Brain microvascular endothelial cell (primary cell): ENCODE results near the gene PAQR8.

Source experiments
- DNase-seq: peaks from one replicate; pipeline ENCODE4 v3.0.0-alpha.2; 2020
- H3K27ac ChIP-seq: fragments of 250-450 bp; sonication (Bioruptor Pico); 2 replicates; pipeline ENCODE4 v1.5.1; 2020; ENCODE audit warnings: mild to moderate bottlenecking, moderate library complexity
- H3K27me3 ChIP-seq: fragments of 250-450 bp; sonication (Bioruptor Pico); replicated peaks from 2 replicates; pipeline ENCODE4 v1.5.1; 2020; ENCODE audit warnings: mild to moderate bottlenecking
- H3K36me3 ChIP-seq: fragments of 250-450 bp; sonication (Bioruptor Pico); replicated peaks from 2 replicates; pipeline ENCODE4 v1.5.1; 2020; ENCODE audit warnings: mild to moderate bottlenecking
- H3K4me3 ChIP-seq: 2 replicates; pipeline ENCODE4 v1.5.1; 2011; ENCODE audit warnings: low read depth, mild to moderate bottlenecking, control low read depth, low read length, moderate library complexity
- in situ Hi-C: cut with HindIII; loops from 2 replicates; pipeline ENCODE4 v1.10.0; 2017; ENCODE audit warnings: low sequenced_read_pairs, low pct_ligation_motif_present
- TF ChIP-seq, protein P1 (sequence below): IDR thresholded peaks from 2 replicates; pipeline ENCODE4 v1.5.1; 2011; ENCODE audit warnings: low read depth, mild to moderate bottlenecking, moderate library complexity, low read length, control low read depth, inconsistent platforms; ENCODE audit errors: missing control alignments

PAQR8 gene

GRCh38 chr6:52389626-52390360 lies 27.8 kb downstream of the PAQR8 start:
- H3K27me3 ChIP-seq: no peaks in the 10 kb centered on the region
- in situ Hi-C loops: loop anchor here (25.0 kb wide), 1 partner anchor 102 kb away; the partner anchor contains the start of gene MCM3
- peak; percentile 19 for DNase-seq
- H3K27ac ChIP-seq: peak overlapping the region; percentile 6
- TF ChIP-seq, protein P1, sequence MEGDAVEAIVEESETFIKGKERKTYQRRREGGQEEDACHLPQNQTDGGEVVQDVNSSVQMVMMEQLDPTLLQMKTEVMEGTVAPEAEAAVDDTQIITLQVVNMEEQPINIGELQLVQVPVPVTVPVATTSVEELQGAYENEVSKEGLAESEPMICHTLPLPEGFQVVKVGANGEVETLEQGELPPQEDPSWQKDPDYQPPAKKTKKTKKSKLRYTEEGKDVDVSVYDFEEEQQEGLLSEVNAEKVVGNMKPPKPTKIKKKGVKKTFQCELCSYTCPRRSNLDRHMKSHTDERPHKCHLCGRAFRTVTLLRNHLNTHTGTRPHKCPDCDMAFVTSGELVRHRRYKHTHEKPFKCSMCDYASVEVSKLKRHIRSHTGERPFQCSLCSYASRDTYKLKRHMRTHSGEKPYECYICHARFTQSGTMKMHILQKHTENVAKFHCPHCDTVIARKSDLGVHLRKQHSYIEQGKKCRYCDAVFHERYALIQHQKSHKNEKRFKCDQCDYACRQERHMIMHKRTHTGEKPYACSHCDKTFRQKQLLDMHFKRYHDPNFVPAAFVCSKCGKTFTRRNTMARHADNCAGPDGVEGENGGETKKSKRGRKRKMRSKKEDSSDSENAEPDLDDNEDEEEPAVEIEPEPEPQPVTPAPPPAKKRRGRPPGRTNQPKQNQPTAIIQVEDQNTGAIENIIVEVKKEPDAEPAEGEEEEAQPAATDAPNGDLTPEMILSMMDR: peak; percentile 1
- H3K4me3 ChIP-seq: no peak overlapping the region
- H3K36me3 ChIP-seq: no peaks in the 10 kb centered on the region

- H3K36me3 ChIP-seq: no peaks in the 10 kb centered on the region
- DNase-seq: peak; percentile 49
- TF ChIP-seq, protein P1: no peak
- in situ Hi-C loops: loop anchor here (25.0 kb wide), 1 partner anchor 103 kb away; the partner anchor contains the start of gene MCM3
- H3K27ac ChIP-seq: peak overlapping the region; percentile 6
- no peaks in the 10 kb centered on the region for H3K27me3 ChIP-seq
- no peak overlapping the region for H3K4me3 ChIP-seq
These were observed 28.4 kb downstream of the PAQR8 start for GRCh38 chr6:52390361-52390727.

DNA sequence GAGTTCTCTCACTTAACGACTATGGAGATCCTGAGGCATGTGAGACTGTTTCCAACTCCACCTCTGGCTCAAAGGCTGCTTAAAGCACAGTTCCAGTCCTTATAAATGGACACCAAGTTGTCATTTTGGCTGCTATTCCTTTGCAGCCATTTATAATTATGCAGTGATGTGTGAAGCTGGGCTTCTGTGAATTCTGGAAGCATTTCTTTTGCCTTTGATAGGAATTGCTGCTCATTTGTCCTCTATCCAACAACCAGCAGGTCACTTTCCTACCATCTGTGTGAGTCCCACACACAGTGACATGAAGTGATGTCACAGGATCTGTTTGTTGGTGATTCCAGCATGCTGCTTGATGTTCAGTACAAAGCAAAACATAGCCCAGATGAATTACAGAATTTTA lies 29.6 kb downstream of the PAQR8 start:
- no peak for DNase-seq
- H3K27me3 ChIP-seq: no peaks in the 10 kb centered on the region
- H3K27ac ChIP-seq: no peak overlapping the region
- no peak overlapping the region for H3K4me3 ChIP-seq
- in situ Hi-C loops: loop anchor here (25.0 kb wide), 1 partner anchor 104 kb away; the partner anchor contains the start of gene MCM3
- TF ChIP-seq, protein P1: no peak
- H3K36me3 ChIP-seq: no peaks in the 10 kb centered on the region

DNA sequence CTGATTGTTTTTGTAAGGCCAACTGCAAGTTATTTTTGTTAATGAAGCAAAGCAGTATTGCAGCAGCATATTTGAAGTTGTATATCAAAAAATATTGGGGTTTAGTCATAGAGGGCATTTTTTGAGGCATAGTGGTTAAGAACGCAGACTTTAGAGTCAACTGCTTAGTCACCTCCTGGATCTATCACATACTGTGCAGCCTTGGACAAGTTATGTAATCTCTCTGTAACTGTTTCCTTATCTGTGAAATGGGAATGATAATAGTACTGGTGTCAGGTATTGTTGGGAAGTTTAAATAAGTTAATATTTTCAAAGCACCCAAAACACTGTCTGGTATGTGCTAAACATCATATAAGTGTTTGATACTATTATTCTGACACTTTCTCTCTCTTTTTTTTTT lies 31.0 kb downstream of the PAQR8 start:
- DNase-seq: peak; percentile 61
- in situ Hi-C loops: loop anchor here (25.0 kb wide), 1 partner anchor 106 kb away; the partner anchor contains the start of gene MCM3
- peak overlapping the region; percentile 31 for H3K27ac ChIP-seq

DNA sequence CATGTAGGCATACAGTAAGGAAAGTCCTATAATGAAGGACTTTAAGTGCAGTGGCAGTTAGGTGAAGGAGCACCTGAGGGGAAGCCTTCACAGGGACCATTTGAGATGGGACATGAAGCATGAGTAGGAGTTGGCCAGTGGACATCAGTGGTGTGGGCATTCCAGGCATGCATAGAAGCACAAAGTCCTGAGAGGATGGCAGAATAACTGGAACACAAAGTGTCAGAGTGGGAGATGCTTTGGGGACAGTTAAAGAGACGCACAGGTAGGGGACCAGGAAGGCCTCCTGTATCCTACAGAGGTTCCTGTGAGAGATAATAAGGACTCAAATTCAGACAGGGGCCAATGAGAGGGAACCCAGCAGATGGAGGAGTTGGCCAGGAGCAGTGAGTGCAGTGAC lies 31.8 kb downstream of the PAQR8 start:
- H3K27me3 ChIP-seq: no peaks in the 10 kb centered on the region
- TF ChIP-seq, protein P1: no peak
- no peak overlapping the region for H3K4me3 ChIP-seq
- in situ Hi-C loops: loop anchor here (25.0 kb wide), 1 partner anchor 106 kb away; the partner anchor contains the start of gene MCM3
- no peaks in the 10 kb centered on the region for H3K36me3 ChIP-seq
- no peak overlapping the region for H3K27ac ChIP-seq
- DNase-seq: no peak

More for the DNA sequence above, 31.0 kb downstream of the PAQR8 start:
- TF ChIP-seq, protein P1: no peak
- H3K36me3 ChIP-seq: no peaks in the 10 kb centered on the region
- H3K4me3 ChIP-seq: no peak overlapping the region
- no peaks in the 10 kb centered on the region for H3K27me3 ChIP-seq
